PC-9 (cell line): ENCODE results near the gene SYNJ1.
"Not testable (repeated sequence)": the region's sequence is repeated elsewhere in the genome, so short reads cannot be mapped to it uniquely, and the experiment has no call there.

ENCODE experiments used
- EZH2 ChIP-seq: fragments of 200-600 bp; sonication (generic); IDR thresholded peaks from 2 replicates; pipeline ENCODE4 v1.8.0; 2017; ENCODE audit warnings: antibody characterized with exemption, low read depth
- TF ChIP-seq, protein P1 (sequence below): fragments of 200-600 bp; sonication (generic); conservative IDR thresholded peaks from 2 replicates; pipeline ENCODE4 v1.6.1; 2017; ENCODE audit warnings: mixed run types, antibody characterized with exemption, mild to moderate bottlenecking, moderate library complexity

GRCh38 chr21:32661981-32662380, 65.8 kb downstream of the SYNJ1 start:
- TF ChIP-seq, protein P1, sequence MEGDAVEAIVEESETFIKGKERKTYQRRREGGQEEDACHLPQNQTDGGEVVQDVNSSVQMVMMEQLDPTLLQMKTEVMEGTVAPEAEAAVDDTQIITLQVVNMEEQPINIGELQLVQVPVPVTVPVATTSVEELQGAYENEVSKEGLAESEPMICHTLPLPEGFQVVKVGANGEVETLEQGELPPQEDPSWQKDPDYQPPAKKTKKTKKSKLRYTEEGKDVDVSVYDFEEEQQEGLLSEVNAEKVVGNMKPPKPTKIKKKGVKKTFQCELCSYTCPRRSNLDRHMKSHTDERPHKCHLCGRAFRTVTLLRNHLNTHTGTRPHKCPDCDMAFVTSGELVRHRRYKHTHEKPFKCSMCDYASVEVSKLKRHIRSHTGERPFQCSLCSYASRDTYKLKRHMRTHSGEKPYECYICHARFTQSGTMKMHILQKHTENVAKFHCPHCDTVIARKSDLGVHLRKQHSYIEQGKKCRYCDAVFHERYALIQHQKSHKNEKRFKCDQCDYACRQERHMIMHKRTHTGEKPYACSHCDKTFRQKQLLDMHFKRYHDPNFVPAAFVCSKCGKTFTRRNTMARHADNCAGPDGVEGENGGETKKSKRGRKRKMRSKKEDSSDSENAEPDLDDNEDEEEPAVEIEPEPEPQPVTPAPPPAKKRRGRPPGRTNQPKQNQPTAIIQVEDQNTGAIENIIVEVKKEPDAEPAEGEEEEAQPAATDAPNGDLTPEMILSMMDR: not testable (repeated sequence)
- TF ChIP-seq EZH2: not testable (repeated sequence)
